Stomach (tissue), 9 donors: ENCODE results near the gene MTCH1. TPM values are rescaled to one million over a fixed set of nuclear protein-coding genes. Genes with fewer than 3 reads are reported as not detected.

Source experiments
- DNase-seq, 2 donors: peaks; one replicate each; pipeline versions ENCODE4 v3.0.0 to v3.0.0-alpha.2; 2013 to 2019
- H3K27ac ChIP-seq, 5 donors: fragments of 200-600 bp in 4 of 5; sonication (generic) in 4 of 5; one replicate each; pipeline ENCODE4 v1.5.1; 2013 to 2019; ENCODE audit warnings: mild to moderate bottlenecking in 1 of 5, moderate library complexity in 1 of 5
- H3K27me3 ChIP-seq, 3 donors: fragments of 200-600 bp; sonication (generic); one replicate each; pipeline ENCODE4 v1.5.1; 2017 to 2019; ENCODE audit warnings: mixed run types in 1 of 3
- H3K36me3 ChIP-seq, 4 donors: fragments of 200-600 bp; sonication (generic); 1 replicate in 3 of 4; 2 replicates in 1 of 4; pipeline ENCODE4 v1.5.1; 2016 to 2019
- H3K4me1 ChIP-seq, 4 donors: fragments of 200-600 bp; sonication (generic); one replicate each; pipeline ENCODE4 v1.5.1; 2016 to 2019
- H3K4me3 ChIP-seq, 4 donors: fragments of 200-600 bp; sonication (generic) in 3 of 4; one replicate each; pipeline ENCODE4 v1.5.1; 2016 to 2019; ENCODE audit warnings: mild to moderate bottlenecking in 1 of 4
- H3K9me3 ChIP-seq, 4 donors: fragments of 200-600 bp; sonication (generic); one replicate each; pipeline ENCODE4 v1.5.1; 2016 to 2019
- EP300 ChIP-seq: sonication (generic); formaldehyde crosslinking; IDR thresholded peaks from one replicate; pipeline ENCODE4 v1.6.1; 2017; ENCODE audit warnings: antibody characterized with exemption
- POLR2A ChIP-seq, 4 donors: fragments of 450-650 bp; IDR thresholded peaks; one replicate each; pipeline ENCODE4 v1.6.1; 2016; ENCODE audit warnings: antibody characterized with exemption in 4 of 4, control low read depth in 2 of 4, mild to moderate bottlenecking in 1 of 4, moderate library complexity in 1 of 4
- POLR2AphosphoS5 ChIP-seq, 3 donors: sonication (generic); formaldehyde crosslinking; IDR thresholded peaks; one replicate each; pipeline ENCODE4 v1.6.1; 2016; ENCODE audit warnings: antibody characterized with exemption in 3 of 3
- WGBS, 5 donors: extraction: QIAGEN DNeasy Blood & Tissue Kit in 3 of 5; methylation state at CpG; one replicate each; pipeline versions ENCODE4 v1.1.5 to v1.1.7; 2013 to 2018; 5-methylcytosine and 5-hydroxymethylcytosine counted together
- intact Hi-C: fragments of 100-400 bp; cut with DNase I; formaldehyde crosslinking; loops from one replicate; pipeline ENCODE4 v1.15.1; 2023; ENCODE audit warnings: low total_unique reads
- polyA plus RNA-seq, 3 donors: library from polyadenylated mRNA; stranded (reverse); fragments of 200-250 nt; gene quantifications; one replicate each; pipeline ENCODE4 v1.2.3, GENCODE V29; 2013
- total RNA-seq, 5 donors: library from RNA; depleted of rRNA; stranded (reverse); fragments of >200 nt; gene quantifications; one replicate each; pipeline versions ENCODE4 v1.1.0 to v1.2.3, GENCODE V29; 2014 to 2016
- TF ChIP-seq, protein P1 (sequence below), 7 experiments: fragments of 450-650 bp in 4 of 7; fragments of 200-600 bp in 3 of 7; sonication (generic) in 3 of 7; IDR thresholded peaks; one replicate each; pipeline ENCODE4 v1.5.1; 2016 to 2019; ENCODE audit warnings: antibody characterized with exemption in 7 of 7, control low read depth in 2 of 7, mild to moderate bottlenecking in 1 of 7
- donor health status: healthy with polysubstance abuse.
- donor health status: Bipolar disorder and iron deficiency.
- donor health status: healthy.

MTCH1 gene
- total and polyA plus RNA-seq, 8 donors: 110 to 202 (median 148) TPM

DNA sequence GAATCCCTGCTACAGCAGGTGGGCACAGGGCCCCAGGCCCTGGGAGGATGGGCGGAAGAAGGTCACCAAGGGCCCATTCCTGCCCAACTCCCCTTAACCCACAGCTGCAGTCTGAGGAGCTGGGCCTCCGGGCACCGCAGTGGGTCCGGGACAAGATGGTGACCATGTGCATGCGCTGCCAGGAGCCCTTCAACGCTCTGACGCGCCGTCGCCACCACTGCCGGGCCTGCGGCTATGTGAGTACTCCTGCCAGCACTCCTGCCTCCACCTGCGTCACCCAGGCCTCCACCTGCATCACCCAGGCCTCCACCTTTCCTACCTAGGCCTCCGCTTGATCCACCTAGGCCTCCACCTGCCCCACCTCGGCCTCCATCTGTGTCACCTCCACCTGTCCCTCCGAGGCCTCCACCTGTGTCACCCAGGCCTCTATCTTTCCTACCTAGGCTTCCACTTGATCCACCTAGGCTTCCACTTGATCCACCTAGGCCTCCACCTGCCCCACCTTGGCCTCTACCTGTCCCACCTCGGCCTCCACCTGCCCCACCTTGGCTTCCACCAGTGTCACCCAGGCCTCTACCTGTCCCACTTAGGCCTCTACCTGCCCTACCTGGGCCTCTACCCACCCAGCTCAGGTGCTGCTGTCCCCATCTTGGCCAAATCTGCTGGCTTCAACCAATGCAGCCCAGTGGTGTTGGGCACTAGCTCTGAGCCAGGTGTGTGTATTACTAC lies 36.3 kb upstream of the MTCH1 start:
- Histone ChIP-seq H3K4me1 (peaks cover 8 to 51% (median 18%) of the 10 kb centered on the region in 4 donors), H3K27me3 (no peaks in the 10 kb centered on the region), H3K4me3 (no peak overlapping the region), H3K36me3 (no peaks in the 10 kb centered on the region), H3K9me3 (no peaks in the 10 kb centered on the region), H3K27ac (no peak overlapping the region)
- intact Hi-C loops: no loop called here
- no peak for TF ChIP-seq EP300
- no peak for TF ChIP-seq POLR2A (IDR thresholded peaks at IDR 0.05)
- no peak for TF ChIP-seq POLR2AphosphoS5 (IDR thresholded peaks at IDR 0.05)
- WGBS, 5 donors: 89 to 99% (median 97%) methylated on average over 5 to 17 of the region's 17 CpGs
- no peak for DNase-seq

DNA sequence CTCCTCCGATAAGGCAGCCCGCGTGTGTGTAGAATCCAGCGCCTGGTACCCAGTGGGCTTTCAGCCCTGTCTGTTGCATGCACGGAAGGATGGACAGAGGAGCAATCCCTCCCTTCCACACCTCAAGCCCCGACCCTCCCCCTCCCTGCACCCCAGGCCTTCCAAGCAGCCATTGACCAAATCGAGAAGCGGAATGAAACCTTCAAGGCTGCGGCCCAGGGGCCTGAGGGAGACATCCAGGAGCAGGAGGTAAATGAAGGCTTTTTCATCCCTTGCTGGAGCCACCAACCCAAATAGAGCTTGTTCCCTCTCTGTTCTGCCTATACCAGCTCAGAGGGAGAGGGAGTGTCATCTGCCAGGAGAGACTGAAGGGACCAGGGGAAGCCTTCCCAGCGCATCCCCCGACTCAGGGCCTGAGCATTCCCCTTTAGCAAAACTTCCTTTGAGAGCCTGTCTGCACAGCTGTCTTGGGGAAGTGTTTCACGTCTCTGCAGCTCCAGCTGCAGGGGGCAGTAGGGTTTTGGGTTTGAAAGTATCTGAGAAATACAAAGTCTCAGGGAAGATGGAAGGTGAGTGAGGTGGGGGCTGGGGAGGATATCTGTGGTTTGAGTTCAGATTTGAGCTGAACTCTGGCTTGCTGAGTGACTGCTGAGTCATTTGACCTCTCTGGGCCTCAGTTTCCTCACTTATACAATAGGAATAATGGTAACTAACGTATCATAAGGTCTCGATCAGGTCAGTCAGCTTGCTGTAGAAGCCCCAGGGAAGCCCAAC lies 35.5 kb upstream of the MTCH1 start:
- Histone ChIP-seq H3K27me3 (no peaks in the 10 kb centered on the region), H3K4me1 (peaks cover 8 to 51% (median 18%) of the 10 kb centered on the region in 4 donors), H3K27ac (no peak overlapping the region), H3K4me3 (no peak overlapping the region), H3K36me3 (no peaks in the 10 kb centered on the region), H3K9me3 (no peaks in the 10 kb centered on the region)
- DNase-seq: peak in 1 of 2 donors; percentile 64
- intact Hi-C loops: no loop called here
- WGBS, 5 donors: 76 to 85% (median 84%) methylated on average over 13 to 14 of the region's 14 CpGs
- TF ChIP-seq POLR2A (IDR thresholded peaks at IDR 0.05): no peak
- no peak for TF ChIP-seq POLR2AphosphoS5 (IDR thresholded peaks at IDR 0.05)
- no peak for TF ChIP-seq EP300
- TF ChIP-seq, protein P1, sequence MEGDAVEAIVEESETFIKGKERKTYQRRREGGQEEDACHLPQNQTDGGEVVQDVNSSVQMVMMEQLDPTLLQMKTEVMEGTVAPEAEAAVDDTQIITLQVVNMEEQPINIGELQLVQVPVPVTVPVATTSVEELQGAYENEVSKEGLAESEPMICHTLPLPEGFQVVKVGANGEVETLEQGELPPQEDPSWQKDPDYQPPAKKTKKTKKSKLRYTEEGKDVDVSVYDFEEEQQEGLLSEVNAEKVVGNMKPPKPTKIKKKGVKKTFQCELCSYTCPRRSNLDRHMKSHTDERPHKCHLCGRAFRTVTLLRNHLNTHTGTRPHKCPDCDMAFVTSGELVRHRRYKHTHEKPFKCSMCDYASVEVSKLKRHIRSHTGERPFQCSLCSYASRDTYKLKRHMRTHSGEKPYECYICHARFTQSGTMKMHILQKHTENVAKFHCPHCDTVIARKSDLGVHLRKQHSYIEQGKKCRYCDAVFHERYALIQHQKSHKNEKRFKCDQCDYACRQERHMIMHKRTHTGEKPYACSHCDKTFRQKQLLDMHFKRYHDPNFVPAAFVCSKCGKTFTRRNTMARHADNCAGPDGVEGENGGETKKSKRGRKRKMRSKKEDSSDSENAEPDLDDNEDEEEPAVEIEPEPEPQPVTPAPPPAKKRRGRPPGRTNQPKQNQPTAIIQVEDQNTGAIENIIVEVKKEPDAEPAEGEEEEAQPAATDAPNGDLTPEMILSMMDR (IDR thresholded peaks at IDR 0.05): no peak

DNA sequence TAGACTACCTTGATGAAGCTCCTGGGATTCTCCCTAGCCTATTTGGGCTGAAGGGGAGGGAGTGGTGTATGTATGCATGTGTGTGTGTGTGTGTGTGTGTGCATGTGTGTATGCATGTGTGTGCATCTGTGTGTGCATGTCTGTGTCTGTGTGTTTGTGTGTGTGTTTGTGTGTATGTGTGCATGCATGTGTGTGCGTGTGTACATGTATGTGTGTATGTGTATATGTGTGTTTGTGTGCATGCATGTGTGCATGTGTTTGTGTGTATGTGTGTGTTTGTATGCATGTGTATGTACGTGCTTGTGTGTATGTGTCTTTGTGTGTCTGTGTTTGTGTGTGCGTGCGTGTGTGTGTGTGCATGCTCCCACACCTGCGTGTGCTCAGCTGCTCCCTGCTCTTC lies 34.8 kb upstream of the MTCH1 start:
- no peaks in the 10 kb centered on the region for H3K9me3 ChIP-seq
- intact Hi-C loops: no loop called here
- no peaks in the 10 kb centered on the region for H3K36me3 ChIP-seq
- TF ChIP-seq POLR2A (IDR thresholded peaks at IDR 0.05): peak in 1 of 4 donors; percentile 68
- TF ChIP-seq, protein P1 (IDR thresholded peaks at IDR 0.05): no peak
- TF ChIP-seq EP300: no peak
- no peak for TF ChIP-seq POLR2AphosphoS5 (IDR thresholded peaks at IDR 0.05)
- H3K27me3 ChIP-seq: no peaks in the 10 kb centered on the region
- WGBS, 5 donors: 84 to 95% (median 86%) methylated on average over 5 of the region's 5 CpGs
- DNase-seq: no peak
- H3K27ac ChIP-seq: no peak overlapping the region
- no peak overlapping the region for H3K4me3 ChIP-seq
- H3K4me1 ChIP-seq: peaks cover 8 to 51% (median 18%) of the 10 kb centered on the region in 4 donors

DNA sequence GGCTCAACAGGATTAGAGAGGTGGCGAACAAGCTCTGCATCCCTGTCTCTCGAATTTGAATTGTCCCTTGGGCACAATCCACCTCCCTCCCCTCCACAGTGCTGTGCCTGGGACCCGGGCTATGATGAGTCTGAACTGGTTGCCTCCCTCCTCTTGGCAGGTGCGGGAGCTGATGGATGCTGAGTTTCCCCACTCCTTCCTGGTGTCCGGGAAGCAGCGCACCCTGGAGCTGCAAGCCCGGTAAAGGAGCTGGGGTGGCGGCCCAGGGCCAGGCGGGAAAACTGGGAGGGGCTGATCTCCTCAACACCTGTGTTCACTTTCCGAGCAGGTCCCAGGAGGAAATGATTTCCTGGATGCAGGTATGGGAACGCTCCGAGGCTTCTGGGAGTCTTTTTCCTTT lies 34.4 kb upstream of the MTCH1 start:
- 35 to 53% (median 38%) methylated on average over 11 to 12 of the region's 12 CpGs for WGBS, 5 donors

DNA sequence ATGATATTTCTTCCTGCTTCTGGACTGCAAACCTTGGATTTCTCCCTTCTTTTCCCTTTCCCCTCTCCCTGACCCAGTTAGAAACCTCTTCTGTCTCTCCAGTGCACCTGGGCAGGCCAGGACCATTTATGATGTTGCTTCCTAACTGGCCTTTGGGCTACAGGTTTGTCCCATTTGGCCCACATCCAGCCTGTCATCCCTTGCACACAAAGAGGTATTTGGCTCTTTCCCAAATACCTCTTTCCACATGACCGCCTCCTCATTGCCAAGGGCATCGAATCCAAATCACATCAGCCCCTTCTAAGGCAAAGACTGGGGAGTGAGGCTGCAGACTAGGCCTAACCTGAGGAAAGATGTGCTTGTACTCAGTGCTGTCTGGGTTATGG lies 33.1 kb upstream of the MTCH1 start:
- Histone ChIP-seq H3K27me3 (no peaks in the 10 kb centered on the region), H3K27ac (peak overlapping the region in 4 of 5 donors; percentile 2 to 69 (median 28)), H3K4me1 (peaks cover 8 to 44% (median 18%) of the 10 kb centered on the region in 4 donors), H3K9me3 (no peaks in the 10 kb centered on the region), H3K4me3 (no peak overlapping the region), H3K36me3 (no peaks in the 10 kb centered on the region)
- WGBS, 5 donors: 19 to 36% (median 26%) methylated on average over 2 of the region's 2 CpGs
- intact Hi-C loops: loop anchor here (10.0 kb wide), 1 partner anchor 254 kb away; no protein-coding TSS in a partner anchor
- peak in 1 of 2 donors; percentile 47 for DNase-seq
- TF ChIP-seq POLR2AphosphoS5 (IDR thresholded peaks at IDR 0.05): no peak
- TF ChIP-seq, protein P1 (IDR thresholded peaks at IDR 0.05): no peak

More for the DNA sequence above, 34.4 kb upstream of the MTCH1 start:
- Histone ChIP-seq H3K36me3 (no peaks in the 10 kb centered on the region), H3K27me3 (no peaks in the 10 kb centered on the region), H3K9me3 (no peaks in the 10 kb centered on the region), H3K27ac (no peak overlapping the region), H3K4me1 (peaks cover 8 to 51% (median 18%) of the 10 kb centered on the region in 4 donors), H3K4me3 (no peak overlapping the region)
- intact Hi-C loops: no loop called here
- TF ChIP-seq POLR2AphosphoS5 (IDR thresholded peaks at IDR 0.05) (peak in 1 of 3 donors; percentile 23), POLR2A (IDR thresholded peaks at IDR 0.05) (no peak)
- peak; percentile 77 to 79 for DNase-seq
